Duodenal mucosa (tissue), 2 donors: ENCODE measurements around the gene STIP1.

Source experiments
- H3K27ac ChIP-seq: one replicate; pipeline ENCODE4 v1.7.0; 2013; ENCODE audit warnings: low read depth, low read length
- H3K27me3 ChIP-seq, 2 donors: one replicate each; pipeline ENCODE4 v1.7.0; 2013; ENCODE audit warnings: low read length in 2 of 2, control low read depth in 1 of 2; ENCODE audit not compliant: insufficient read depth in 2 of 2, control insufficient read depth in 1 of 2
- H3K36me3 ChIP-seq, 2 donors: one replicate each; pipeline ENCODE4 v1.7.0; 2013; ENCODE audit warnings: low read length in 2 of 2, control low read depth in 1 of 2; ENCODE audit not compliant: insufficient read depth in 2 of 2, control insufficient read depth in 1 of 2
- H3K4me1 ChIP-seq, 2 donors: one replicate each; pipeline ENCODE4 v1.7.0; 2013; ENCODE audit warnings: low read length in 2 of 2, control low read depth in 1 of 2; ENCODE audit not compliant: insufficient read depth in 2 of 2, control insufficient read depth in 1 of 2
- H3K4me3 ChIP-seq, 2 donors: one replicate each; pipeline ENCODE4 v1.7.0; 2013; ENCODE audit warnings: low read length in 2 of 2, low read depth in 1 of 2
- H3K9ac ChIP-seq, 2 donors: one replicate each; pipeline ENCODE4 v1.7.0; 2013; ENCODE audit warnings: low read length in 2 of 2, low read depth in 1 of 2
- H3K9me3 ChIP-seq, 2 donors: one replicate each; pipeline ENCODE4 v1.7.0; 2013; ENCODE audit warnings: low read length in 2 of 2, control low read depth in 1 of 2; ENCODE audit not compliant: control insufficient read depth in 1 of 2

STIP1 gene

DNA sequence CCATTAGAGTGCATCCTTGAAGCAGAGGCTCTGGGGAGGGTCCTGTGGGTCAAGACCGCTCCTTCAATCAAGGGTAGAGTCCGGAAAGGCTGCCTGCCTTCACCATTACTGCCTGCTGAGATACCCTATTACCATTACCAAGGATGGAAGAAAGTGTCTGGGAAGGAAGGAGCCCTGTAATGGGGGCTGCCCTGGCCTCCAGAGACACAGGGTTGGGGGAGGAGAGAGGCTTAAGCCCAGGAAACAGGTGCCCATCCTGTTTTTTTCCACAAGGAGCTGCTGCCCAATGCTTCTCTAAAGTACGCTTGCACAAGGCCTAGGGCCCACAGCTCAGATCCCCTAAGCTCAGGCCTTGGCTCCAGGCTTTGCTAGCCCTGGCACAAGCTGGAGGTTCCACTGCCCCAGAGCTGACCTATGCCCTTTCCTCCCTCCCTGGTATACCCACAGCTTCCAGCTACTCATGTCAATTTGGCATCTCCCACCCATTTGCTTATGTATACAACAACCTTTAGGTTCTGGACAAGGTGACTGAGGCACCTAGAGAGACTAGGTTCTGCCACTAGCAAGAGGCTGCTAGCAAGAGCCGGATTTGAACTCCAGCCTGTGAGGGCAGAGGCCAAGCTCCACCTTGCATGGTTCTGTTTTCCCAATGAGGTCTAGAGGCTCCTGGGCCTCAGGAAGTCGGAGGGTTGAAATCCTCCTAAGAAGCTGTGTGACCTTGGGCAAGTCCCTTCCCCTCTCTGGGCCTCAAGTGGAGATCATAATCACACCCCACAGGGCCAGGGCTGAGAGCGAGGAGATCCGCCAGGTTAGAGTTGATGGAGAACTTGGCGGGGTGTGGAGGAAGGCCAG is 63.8 kb downstream of the STIP1 start:
- Histone ChIP-seq H3K27me3 (no peaks in the 10 kb centered on the region), H3K4me1 (peaks cover 58 to 78% of the 10 kb centered on the region in 2 donors), H3K27ac (no peak overlapping the region), H3K36me3 (peaks cover under 1 to 9% of the 10 kb centered on the region in 2 donors), H3K9me3 (no peaks in the 10 kb centered on the region), H3K4me3 (no peak overlapping the region), H3K9ac (peak overlapping the region; percentile 2 to 61)

DNA sequence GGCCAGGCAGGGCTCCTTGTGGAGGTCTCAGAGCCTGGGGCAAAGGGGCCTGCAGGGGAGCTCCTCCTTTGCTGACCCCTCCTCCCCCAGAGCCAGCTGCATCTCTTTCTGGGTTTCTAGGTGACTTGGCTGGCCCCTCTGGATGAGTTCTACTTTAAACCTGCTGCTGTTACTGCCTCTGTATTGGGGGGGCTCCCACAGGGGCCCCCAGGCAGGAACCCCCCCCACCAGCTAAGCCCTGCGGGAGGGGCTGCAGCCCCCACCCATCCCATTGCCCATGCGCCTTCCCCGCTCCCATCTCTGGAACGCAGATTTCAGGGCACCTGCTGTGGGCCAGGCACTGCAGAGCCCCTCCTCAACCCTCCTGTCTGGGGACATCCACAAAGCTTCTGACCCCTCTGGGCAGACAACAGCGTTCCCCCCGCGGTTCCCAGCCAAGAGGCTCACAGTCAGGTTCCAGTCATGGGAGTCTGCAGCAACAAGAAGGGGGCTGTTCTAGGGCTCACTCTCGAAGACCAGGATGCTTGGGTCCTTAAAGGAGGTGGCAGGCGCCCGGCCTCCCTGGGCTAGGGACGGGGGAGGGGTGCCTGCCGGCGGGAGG is 64.5 kb downstream of the STIP1 start:
- Histone ChIP-seq H3K9me3 (no peaks in the 10 kb centered on the region), H3K9ac (peak overlapping the region; percentile 61 to 82), H3K36me3 (peaks cover 7 to 16% of the 10 kb centered on the region in 2 donors), H3K27ac (peak overlapping the region; percentile 39), H3K4me3 (peak overlapping the region; percentile 66 to 72), H3K4me1 (peaks cover 63 to 76% of the 10 kb centered on the region in 2 donors), H3K27me3 (no peaks in the 10 kb centered on the region)

DNA sequence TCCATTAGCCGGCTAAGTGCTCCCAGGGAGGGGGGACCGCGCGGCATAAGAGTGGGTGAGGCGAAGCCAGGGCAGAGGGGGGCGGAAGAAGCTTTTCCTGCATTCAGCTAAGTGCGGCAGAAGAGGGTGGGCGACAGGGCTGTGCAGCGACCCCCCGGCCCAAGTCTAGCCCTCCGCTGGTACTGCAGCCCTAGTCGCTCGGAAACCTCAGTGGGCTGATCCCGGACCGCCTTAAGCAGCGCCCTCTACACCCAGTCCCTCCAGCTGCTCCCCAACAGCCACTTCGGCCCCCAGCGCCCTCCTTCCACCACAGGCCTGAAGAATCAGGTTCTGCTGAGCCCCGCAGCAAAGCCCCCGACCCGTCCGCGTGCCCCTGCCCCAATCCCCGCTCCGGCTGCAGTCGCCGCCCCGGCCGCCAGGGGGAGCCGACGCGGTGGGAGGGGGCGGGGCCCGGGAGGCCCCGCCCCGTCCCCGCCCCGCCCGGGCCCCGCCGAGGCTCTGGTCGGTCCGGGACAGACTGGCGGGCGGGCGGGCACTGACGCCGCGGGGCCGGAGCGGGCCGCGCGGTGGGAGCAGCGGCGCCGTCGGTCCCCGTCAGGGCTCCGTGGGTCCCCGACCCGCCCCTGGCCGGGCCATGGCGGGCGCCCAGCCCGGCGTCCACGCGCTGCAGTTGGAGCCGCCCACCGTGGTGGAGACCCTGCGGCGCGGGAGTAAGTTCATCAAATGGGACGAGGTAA is 65.2 kb downstream of the STIP1 start, which contains the start of gene PLCB3:
Gene PLCB3 (plus strand): TSS at position 515 of the 737 bp plus-strand sequence. CDS start 120 bp downstream, at position 635.
- Histone ChIP-seq H3K36me3 (peaks cover 11 to 23% of the 10 kb centered on the region in 2 donors), H3K4me3 (peak within 1 kb of the TSS; percentile 66 to 90), H3K27ac (peak within 1 kb of the TSS; percentile 94), H3K9ac (peak within 1 kb of the TSS; percentile 84 to 89), H3K9me3 (no peaks in the 10 kb centered on the region), H3K4me1 (peaks cover 59 to 71% of the 10 kb centered on the region in 2 donors), H3K27me3 (no peaks in the 10 kb centered on the region)

DNA sequence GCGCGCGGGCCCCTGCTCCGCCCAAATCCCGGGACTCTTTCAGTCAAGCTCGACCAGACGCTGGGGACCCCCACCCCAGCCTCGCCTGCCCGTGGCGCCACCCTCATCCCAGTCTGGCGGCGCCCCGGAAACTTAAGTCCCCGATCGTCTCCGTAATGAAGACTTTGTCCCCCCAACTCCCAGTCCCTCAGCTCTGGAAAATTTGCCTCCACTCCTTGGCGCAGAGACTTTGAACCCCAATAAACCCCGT is 65.7 kb downstream of the STIP1 start:
- H3K27ac ChIP-seq, result peak overlapping the region; percentile 94
- no peaks in the 10 kb centered on the region for H3K27me3 ChIP-seq
- no peaks in the 10 kb centered on the region for H3K9me3 ChIP-seq
- H3K9ac ChIP-seq, result peak overlapping the region; percentile 84 to 89
- H3K36me3 ChIP-seq, result peaks cover 16 to 28% of the 10 kb centered on the region in 2 donors
- peaks cover 59 to 71% of the 10 kb centered on the region in 2 donors for H3K4me1 ChIP-seq
- H3K4me3 ChIP-seq, result peak overlapping the region; percentile 66 to 90

DNA sequence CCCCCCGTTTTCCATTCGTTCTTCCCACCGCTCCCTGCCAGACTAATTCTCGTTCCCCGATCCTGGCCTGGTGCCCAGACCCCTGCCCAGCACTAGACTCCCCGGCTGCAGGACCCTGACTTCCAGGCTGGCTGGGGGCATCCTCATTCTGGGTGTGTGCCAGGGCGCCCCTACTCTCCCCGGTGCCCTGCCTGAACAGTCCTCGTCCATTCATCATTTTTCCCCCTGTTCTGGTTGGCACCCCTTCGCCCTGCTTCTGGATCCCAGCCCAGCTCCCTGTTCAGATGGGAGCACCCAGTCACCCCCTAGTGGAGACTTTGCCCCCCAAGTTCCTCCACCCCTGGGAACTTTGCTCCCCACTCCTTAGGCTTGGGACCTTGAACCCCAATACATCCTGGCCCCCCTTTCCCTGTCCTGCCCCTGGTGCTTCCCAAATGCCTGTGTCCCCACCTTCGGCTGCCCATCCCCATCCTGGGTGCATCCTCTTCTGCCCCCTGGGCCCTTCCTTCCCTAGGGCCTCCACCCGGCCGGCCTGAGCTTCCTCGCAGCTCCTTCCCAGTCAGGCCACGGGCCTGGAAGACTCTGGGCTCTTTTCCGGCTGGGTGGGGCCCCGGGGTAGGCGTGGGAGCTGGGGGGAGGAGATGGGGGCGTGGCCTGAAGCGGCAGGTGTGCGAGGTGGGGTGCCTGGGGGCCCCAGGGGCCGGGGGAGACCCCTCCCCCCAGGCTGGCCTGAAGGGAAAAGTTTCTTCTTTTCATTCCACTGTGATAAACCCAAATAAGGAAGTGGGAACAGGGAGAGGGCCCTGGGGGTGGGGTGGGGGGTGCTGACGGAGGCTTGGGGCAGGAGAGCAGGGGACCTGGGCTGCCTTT is 66.3 kb downstream of the STIP1 start:
- H3K36me3 ChIP-seq, result peaks cover 16 to 31% of the 10 kb centered on the region in 2 donors
- peak overlapping the region; percentile 94 for H3K27ac ChIP-seq
- H3K9ac ChIP-seq, result peak overlapping the region; percentile 84 to 89
- H3K9me3 ChIP-seq, result no peaks in the 10 kb centered on the region
- H3K4me1 ChIP-seq, result peaks cover 59 to 68% of the 10 kb centered on the region in 2 donors
- no peaks in the 10 kb centered on the region for H3K27me3 ChIP-seq
- peak overlapping the region; percentile 66 to 90 for H3K4me3 ChIP-seq

DNA sequence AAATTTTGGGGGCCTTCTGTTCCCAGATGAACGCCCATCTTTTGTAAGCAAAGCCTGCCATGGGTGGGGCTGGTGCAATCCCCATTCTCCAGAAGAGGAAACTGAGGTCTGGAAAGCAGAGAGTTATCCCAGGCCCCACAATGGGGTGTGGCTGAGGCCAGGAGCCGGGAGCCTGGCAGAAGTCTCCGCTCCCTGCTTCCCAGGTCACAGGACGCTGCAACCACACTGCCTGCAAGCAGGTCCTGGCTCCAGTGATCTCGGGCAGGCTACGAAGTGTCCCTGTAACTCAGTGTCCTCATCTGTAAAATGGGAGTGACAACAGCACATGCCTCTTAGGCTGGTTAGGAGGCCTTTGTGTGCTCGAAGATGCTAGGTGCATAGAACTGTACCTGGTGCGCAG is 67.1 kb downstream of the STIP1 start:
- Histone ChIP-seq H3K9ac (peak overlapping the region; percentile 56 to 89), H3K4me1 (peaks cover 53 to 61% of the 10 kb centered on the region in 2 donors), H3K27me3 (no peaks in the 10 kb centered on the region), H3K9me3 (no peaks in the 10 kb centered on the region), H3K4me3 (peak overlapping the region; percentile 66 to 90), H3K27ac (peak overlapping the region; percentile 94), H3K36me3 (peaks cover 16 to 37% of the 10 kb centered on the region in 2 donors)

DNA sequence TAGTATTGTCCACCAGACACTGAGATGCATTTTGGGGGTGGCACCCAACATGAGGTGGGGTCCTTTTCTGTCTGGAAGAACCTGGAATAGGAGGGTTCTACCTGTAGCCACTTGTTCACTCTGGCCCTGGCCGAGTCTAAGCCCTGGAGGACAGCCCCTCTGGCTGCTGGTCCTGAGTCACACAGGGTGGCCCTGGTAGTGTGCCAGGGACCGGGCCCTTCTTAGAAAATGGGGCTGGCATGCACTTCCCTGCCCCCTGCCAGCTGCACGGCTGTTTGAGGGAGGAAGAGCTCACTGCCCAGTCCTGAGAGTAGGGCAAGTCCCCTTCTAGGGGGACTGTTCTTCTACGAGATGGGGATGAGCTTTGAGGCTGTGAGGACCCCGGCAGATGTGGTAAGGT is 67.5 kb downstream of the STIP1 start:
- H3K9me3 ChIP-seq, result no peaks in the 10 kb centered on the region
- peaks cover 49 to 57% of the 10 kb centered on the region in 2 donors for H3K4me1 ChIP-seq
- H3K36me3 ChIP-seq, result peaks cover 20 to 41% of the 10 kb centered on the region in 2 donors
- peak overlapping the region; percentile 56 to 89 for H3K9ac ChIP-seq
- H3K27me3 ChIP-seq, result no peaks in the 10 kb centered on the region
- peak overlapping the region; percentile 66 to 90 for H3K4me3 ChIP-seq
- no peak overlapping the region for H3K27ac ChIP-seq
